ENCODE measurements around the gene HOXC5.
"Not testable (repeated sequence)": the region's sequence is repeated elsewhere in the genome, so short reads cannot be mapped to it uniquely, and the experiment has no call there.

HOXC5 gene

GRCh38 chr12:54075974-54076373 lies 43.1 kb downstream of the HOXC5 start:
- no peak for DNase-seq

GRCh38 chr12:54077843-54078242 lies 45.0 kb downstream of the HOXC5 start:
- not testable (repeated sequence) for DNase-seq

GRCh38 chr12:54079115-54079514 lies 46.3 kb downstream of the HOXC5 start:
- not testable (repeated sequence) for DNase-seq

GRCh38 chr12:54080008-54080924 lies 47.4 kb downstream of the HOXC5 start:
- not testable (repeated sequence) for DNase-seq

- DNase-seq, result not testable (repeated sequence)
These were observed 48.2 kb downstream of the HOXC5 start for GRCh38 chr12:54081053-54081514.

- not testable (repeated sequence) for DNase-seq
These were observed 48.9 kb downstream of the HOXC5 start for GRCh38 chr12:54081581-54082396.

- DNase-seq, result no peak
These were observed 49.6 kb downstream of the HOXC5 start for GRCh38 chr12:54082397-54082892.
